ENCODE measurements around the gene HESX1. TPM values are rescaled to one million over a fixed set of nuclear protein-coding genes. Genes with fewer than 3 reads are reported as not detected.

Gene HESX1
- total RNA-seq, 1 donor from 2014 or later = 0.55 TPM

Other genes starting within 250 kb of the HESX1 start
- 0.10 TPM in 1 of 2 replicates, not detected in the other for gene SPATA12, start 139.3 kb downstream of the HESX1 start, total RNA-seq
- 2.8 and 7.7 TPM in 2 replicates for gene IL17RD, start 34.6 kb downstream of the HESX1 start, total RNA-seq
- gene APPL1, start 27.8 kb upstream of the HESX1 start, total RNA-seq = 38.7 and 47.7 TPM in 2 replicates
- gene ASB14, start 92.7 kb upstream of the HESX1 start, total RNA-seq = 0.17 TPM in 1 of 2 replicates, not detected in the other